NCI-H128 (cell line): ENCODE measurements around the gene CTSE.
"Not testable (repeated sequence)": the region's sequence is repeated elsewhere in the genome, so short reads cannot be mapped to it uniquely, and the experiment has no call there.

Experiments used
- DNase-seq: peaks from one replicate; lab custom pipeline; 2025; ENCODE audit not compliant: unreplicated experiment; lab: John Stamatoyannopoulos, UW

CTSE gene

GRCh38 chr1:206023695-206024094 lies at the start of gene CTSE:
TSS of gene CTSE (minus strand) at chr1:206023895. CDS start at chr1:206023791, 104 bp downstream.
- DNase-seq = no peak

GRCh38 chr1:206070627-206071304 lies 47.1 kb upstream of the CTSE start:
- no peak for DNase-seq

GRCh38 chr1:206068314-206068713 lies 44.6 kb upstream of the CTSE start:
- DNase-seq = no peak

- no peak for DNase-seq
Measured at GRCh38 chr1:206067486-206068227, 44.0 kb upstream of the CTSE start.

- no peak for DNase-seq
Measured at GRCh38 chr1:206066479-206067171, 42.9 kb upstream of the CTSE start.

GRCh38 chr1:206065547-206066145 lies 42.0 kb upstream of the CTSE start:
- no peak for DNase-seq

- DNase-seq = not testable (repeated sequence)
Measured at GRCh38 chr1:206064501-206064900, 40.8 kb upstream of the CTSE start.

- DNase-seq = not testable (repeated sequence)
Measured at GRCh38 chr1:206064001-206064400, 40.3 kb upstream of the CTSE start.

- no peak for DNase-seq
Measured at GRCh38 chr1:206062464-206062863, 38.8 kb upstream of the CTSE start.

GRCh38 chr1:206060844-206061243 lies 37.1 kb upstream of the CTSE start:
- no peak for DNase-seq

- no peak for DNase-seq
Measured at GRCh38 chr1:206059355-206059915, 35.7 kb upstream of the CTSE start.

- DNase-seq = no peak
Measured at GRCh38 chr1:206058927-206059292, 35.2 kb upstream of the CTSE start.

- DNase-seq = not testable (repeated sequence)
Measured at GRCh38 chr1:206058289-206058926, 34.7 kb upstream of the CTSE start.

- DNase-seq = not testable (repeated sequence)
Measured at GRCh38 chr1:206055639-206056323, 32.1 kb upstream of the CTSE start.

- DNase-seq = not testable (repeated sequence)
Measured at GRCh38 chr1:206055069-206055625, 31.5 kb upstream of the CTSE start.

GRCh38 chr1:206053616-206054015 lies 29.9 kb upstream of the CTSE start:
- DNase-seq = not testable (repeated sequence)

- not testable (repeated sequence) for DNase-seq
Measured at GRCh38 chr1:206052919-206053610, 29.4 kb upstream of the CTSE start, which contains the start of gene RHEX. TSS of gene RHEX (plus strand) at chr1:206053173. CDS start at chr1:206097829, 44,656 bp downstream.

- not testable (repeated sequence) for DNase-seq
Measured at GRCh38 chr1:206052231-206052865, 28.7 kb upstream of the CTSE start.
